ENCODE results near the gene IL1RAP. TPM values are rescaled to one million over a fixed set of nuclear protein-coding genes. Genes with fewer than 3 reads are reported as not detected.
"Not testable (repeated sequence)": the region's sequence is repeated elsewhere in the genome, so short reads cannot be mapped to it uniquely, and the experiment has no call there.

The IL1RAP gene, protein sequence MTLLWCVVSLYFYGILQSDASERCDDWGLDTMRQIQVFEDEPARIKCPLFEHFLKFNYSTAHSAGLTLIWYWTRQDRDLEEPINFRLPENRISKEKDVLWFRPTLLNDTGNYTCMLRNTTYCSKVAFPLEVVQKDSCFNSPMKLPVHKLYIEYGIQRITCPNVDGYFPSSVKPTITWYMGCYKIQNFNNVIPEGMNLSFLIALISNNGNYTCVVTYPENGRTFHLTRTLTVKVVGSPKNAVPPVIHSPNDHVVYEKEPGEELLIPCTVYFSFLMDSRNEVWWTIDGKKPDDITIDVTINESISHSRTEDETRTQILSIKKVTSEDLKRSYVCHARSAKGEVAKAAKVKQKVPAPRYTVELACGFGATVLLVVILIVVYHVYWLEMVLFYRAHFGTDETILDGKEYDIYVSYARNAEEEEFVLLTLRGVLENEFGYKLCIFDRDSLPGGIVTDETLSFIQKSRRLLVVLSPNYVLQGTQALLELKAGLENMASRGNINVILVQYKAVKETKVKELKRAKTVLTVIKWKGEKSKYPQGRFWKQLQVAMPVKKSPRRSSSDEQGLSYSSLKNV
- total RNA-seq: 10.8 and 13.9 TPM in 2 replicates

DNA sequence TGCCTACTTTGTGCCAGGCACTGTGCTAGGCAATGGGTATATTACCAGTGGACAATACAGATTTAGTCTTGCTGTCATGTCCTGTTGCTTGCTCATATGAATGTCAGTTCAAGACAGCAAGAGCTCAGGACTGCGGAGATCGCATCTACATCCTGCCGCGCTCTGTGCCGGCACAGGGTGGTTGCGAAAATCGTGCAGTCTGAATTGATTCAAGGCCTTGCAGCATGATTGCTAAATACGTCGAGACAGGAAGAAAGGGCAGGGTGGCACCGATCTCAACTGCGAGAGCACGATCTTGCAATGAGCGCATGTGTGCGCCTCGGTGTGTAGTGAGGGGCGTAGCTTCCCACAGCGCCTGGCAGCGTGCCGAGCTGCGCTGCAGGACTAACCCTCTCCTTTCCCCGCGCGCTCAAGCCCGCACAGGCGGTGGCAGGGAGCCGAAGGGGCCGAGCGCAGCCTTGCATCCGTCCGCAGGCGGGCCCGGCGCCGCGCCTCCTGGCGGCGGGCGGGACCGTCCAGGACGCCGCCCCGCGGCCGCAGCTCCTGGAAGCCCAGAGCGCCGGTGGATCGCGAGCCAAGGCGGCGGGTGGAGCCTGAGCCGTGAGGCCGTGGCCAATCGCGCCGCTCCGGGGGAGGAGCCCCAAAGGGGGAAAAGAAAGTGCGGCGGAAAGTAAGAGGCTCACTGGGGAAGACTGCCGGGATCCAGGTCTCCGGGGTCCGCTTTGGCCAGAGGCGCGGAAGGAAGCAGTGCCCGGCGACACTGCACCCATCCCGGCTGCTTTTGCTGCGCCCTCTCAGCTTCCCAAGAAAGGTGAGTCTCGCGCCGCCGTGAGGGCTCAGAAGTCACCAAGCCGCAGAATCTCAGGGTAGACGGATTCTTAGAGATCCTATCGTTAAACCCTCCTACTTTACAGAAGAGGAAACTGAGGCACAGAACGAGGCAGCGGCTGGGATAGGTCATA lies at the start of gene IL1RAP:
Gene IL1RAP (plus strand): TSS at position 677 of the 962 bp plus-strand sequence. CDS start 50,205 bp downstream, outside the sequence.
- peak; percentile 68 for DNase-seq (ENCODE audit: low read depth)
- Histone ChIP-seq H3K4me3 (ENCODE audit: low read depth, low read length) (peak within 1 kb of the TSS; percentile 89), H3K36me3 (ENCODE audit: control insufficient read depth, insufficient read depth, low read length) (no peaks in the 10 kb centered on the region), H3K27me3 (ENCODE audit: control insufficient read depth, insufficient read depth, low read length) (no peaks in the 10 kb centered on the region)
- no peak for TF ChIP-seq CTCF (IDR thresholded peaks at IDR 0.05; ENCODE audit: insufficient read depth, low read length, poor library complexity, severe bottlenecking)

GRCh38 chr3:190467922-190468321 lies 46.0 kb upstream of the IL1RAP start:
- Histone ChIP-seq H3K27me3 (ENCODE audit: control insufficient read depth, insufficient read depth, low read length) (no peaks in the 10 kb centered on the region), H3K36me3 (ENCODE audit: control insufficient read depth, insufficient read depth, low read length) (no peaks in the 10 kb centered on the region), H3K4me3 (ENCODE audit: low read depth, low read length) (no peak overlapping the region)
- TF ChIP-seq CTCF (IDR thresholded peaks at IDR 0.05; ENCODE audit: insufficient read depth, low read length, poor library complexity, severe bottlenecking): no peak
- DNase-seq (ENCODE audit: low read depth): no peak

GRCh38 chr3:190473261-190473660 lies 40.6 kb upstream of the IL1RAP start:
- H3K4me3 ChIP-seq (ENCODE audit: low read depth, low read length); H3K27me3 ChIP-seq (ENCODE audit: control insufficient read depth, insufficient read depth, low read length); H3K36me3 ChIP-seq (ENCODE audit: control insufficient read depth, insufficient read depth, low read length); DNase-seq (ENCODE audit: low read depth): not testable (repeated sequence)

DNA sequence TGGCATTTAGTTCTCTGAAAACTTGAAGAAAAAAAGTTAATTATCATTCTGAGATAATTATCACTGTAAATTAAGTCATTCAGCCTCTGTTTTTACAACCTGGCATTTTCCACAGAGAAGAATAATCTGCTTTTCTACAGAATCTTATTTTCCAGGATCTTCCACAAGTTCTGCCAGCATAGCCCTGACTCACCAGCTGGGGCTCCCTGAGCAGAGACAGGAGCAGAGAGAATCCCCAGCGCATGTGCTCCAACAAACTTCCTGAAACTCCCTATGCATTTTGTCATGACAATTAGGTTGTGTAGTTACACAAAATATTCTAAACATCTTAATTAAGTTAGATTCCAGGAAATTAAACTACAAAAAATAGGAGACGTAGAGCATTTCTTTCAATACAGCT lies 32.1 kb upstream of the IL1RAP start:
- no peak for DNase-seq (ENCODE audit: low read depth)
- H3K36me3 ChIP-seq (ENCODE audit: control insufficient read depth, insufficient read depth, low read length): no peaks in the 10 kb centered on the region
- TF ChIP-seq CTCF (IDR thresholded peaks at IDR 0.05; ENCODE audit: insufficient read depth, low read length, poor library complexity, severe bottlenecking): no peak
- no peaks in the 10 kb centered on the region for H3K27me3 ChIP-seq (ENCODE audit: control insufficient read depth, insufficient read depth, low read length)
- H3K4me3 ChIP-seq (ENCODE audit: low read depth, low read length): no peak overlapping the region

DNA sequence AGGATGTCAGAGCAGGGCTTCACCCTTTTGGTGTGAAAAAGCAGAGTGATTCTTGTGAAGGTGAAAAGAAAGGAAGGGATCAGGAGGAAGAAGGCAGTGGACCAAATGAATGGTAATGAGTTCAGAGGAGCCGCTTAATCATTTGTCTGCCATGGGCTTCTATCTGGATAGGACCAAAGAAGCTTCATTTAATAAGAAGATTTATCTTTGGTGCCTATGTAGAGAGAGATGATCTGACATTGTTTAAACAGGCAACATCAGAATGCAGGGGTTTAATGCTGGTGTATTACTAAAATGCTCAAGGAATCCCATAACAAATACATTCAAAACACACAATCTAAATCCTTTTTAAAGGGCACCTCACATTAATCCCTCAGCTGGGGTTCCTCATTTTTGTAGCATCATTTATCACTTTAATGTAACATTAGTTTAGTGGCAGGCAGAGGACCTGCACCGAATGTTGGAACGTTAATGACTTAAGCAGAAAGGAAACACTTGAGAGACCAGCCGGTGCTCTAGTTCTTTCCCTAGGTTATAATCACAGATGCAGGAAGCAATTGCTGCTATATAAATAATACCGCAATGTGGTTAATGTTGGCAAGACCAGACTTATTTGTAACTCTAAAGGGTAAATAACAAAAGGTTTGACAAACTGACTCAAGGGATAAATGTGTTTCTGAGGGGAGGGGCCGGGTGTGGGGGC lies 27.9 kb upstream of the IL1RAP start:
- no peak overlapping the region for H3K4me3 ChIP-seq (ENCODE audit: low read depth, low read length)

More for the DNA sequence above, 27.9 kb upstream of the IL1RAP start:
- Histone ChIP-seq H3K27me3 (ENCODE audit: control insufficient read depth, insufficient read depth, low read length) (no peaks in the 10 kb centered on the region), H3K36me3 (ENCODE audit: control insufficient read depth, insufficient read depth, low read length) (no peaks in the 10 kb centered on the region)
- no peak for DNase-seq (ENCODE audit: low read depth)
- TF ChIP-seq CTCF (IDR thresholded peaks at IDR 0.05; ENCODE audit: insufficient read depth, low read length, poor library complexity, severe bottlenecking): no peak
